Esophagus muscularis mucosa (tissue), 4 donors: Measurements from ENCODE around the gene PHKA2. TPM values are rescaled to one million over a fixed set of nuclear protein-coding genes. Genes with fewer than 3 reads are reported as not detected.

Source experiments
- DNase-seq: peaks from one replicate; pipeline ENCODE4 v3.0.0-alpha.2; 2017; ENCODE audit errors: extremely low spot score
- H3K27ac ChIP-seq, 4 donors: fragments of 200-600 bp; sonication (generic); replicated peaks in 1 of 4; 1 replicate in 3 of 4; 2 replicates in 1 of 4; pipeline ENCODE4 v1.5.1; 2016 to 2019; ENCODE audit warnings: mild to moderate bottlenecking in 1 of 4
- H3K27me3 ChIP-seq, 4 donors: fragments of 200-600 bp; sonication (generic); one replicate each; pipeline versions ENCODE4 v1.5.1 to v1.6.0; 2016 to 2019
- H3K36me3 ChIP-seq, 4 donors: fragments of 200-600 bp; sonication (generic); one replicate each; pipeline ENCODE4 v1.5.1; 2016 to 2019
- H3K4me1 ChIP-seq, 4 donors: fragments of 200-600 bp; sonication (generic); one replicate each; pipeline ENCODE4 v1.5.1; 2016 to 2019
- H3K4me3 ChIP-seq, 4 donors: fragments of 200-600 bp; sonication (generic); 1 replicate in 2 of 4; 2 replicates in 2 of 4; pipeline ENCODE4 v1.5.1; 2016 to 2019; ENCODE audit warnings: mild to moderate bottlenecking in 4 of 4, moderate library complexity in 1 of 4
- H3K9me3 ChIP-seq, 4 donors: fragments of 200-600 bp; sonication (generic); 1 replicate in 3 of 4; 2 replicates in 1 of 4; pipeline ENCODE4 v1.5.1; 2016 to 2019
- CTCF ChIP-seq, 3 experiments: fragments of 200-600 bp in 2 of 3; fragments of 450-650 bp in 1 of 3; sonication (generic) in 2 of 3; IDR thresholded peaks; one replicate each; pipeline ENCODE4 v1.5.1; 2017 to 2019; ENCODE audit warnings: antibody characterized with exemption in 3 of 3, mild to moderate bottlenecking in 2 of 3, moderate library complexity in 1 of 3
- EP300 ChIP-seq: sonication (generic); formaldehyde crosslinking; IDR thresholded peaks from one replicate; pipeline ENCODE4 v1.6.1; 2017; ENCODE audit warnings: antibody characterized with exemption
- POLR2A ChIP-seq: fragments of 450-650 bp; IDR thresholded peaks from one replicate; pipeline ENCODE4 v1.6.1; 2017; ENCODE audit warnings: antibody characterized with exemption, moderate library complexity, mild to moderate bottlenecking, low read depth
- POLR2AphosphoS5 ChIP-seq, 2 donors: sonication (generic); formaldehyde crosslinking; IDR thresholded peaks; one replicate each; pipeline ENCODE4 v1.6.1; 2017; ENCODE audit warnings: antibody characterized with exemption in 2 of 2
- WGBS: methylation state at CpG from one replicate; pipeline ENCODE4 v1.1.5; 2018; 5-methylcytosine and 5-hydroxymethylcytosine counted together
- intact Hi-C: fragments of 100-400 bp; cut with DNase I; formaldehyde crosslinking; loops from one replicate; pipeline ENCODE4 v1.15.1; 2023
- total RNA-seq, 4 donors: library from RNA; depleted of rRNA; stranded (reverse); fragments of >200 nt; gene quantifications; one replicate each; pipeline versions ENCODE4 v1.1.0 to v1.2.1, GENCODE V29; 2016

The PHKA2 gene
- total RNA-seq, 4 donors from 2014 or later = 9.8 to 20.7 (median 15.4) TPM

GRCh38 chrX:18886005-18886343 is 97.9 kb downstream of the PHKA2 start:
- Histone ChIP-seq H3K27ac (peak overlapping the region; percentile 75 to 80 (median 77)), H3K4me1 (peaks cover 11 to 27% (median 25%) of the 10 kb centered on the region in 4 donors), H3K9me3 (no peaks in the 10 kb centered on the region), H3K27me3 (no peaks in the 10 kb centered on the region), H3K36me3 (no peaks in the 10 kb centered on the region), H3K4me3 (peak overlapping the region; percentile 44 to 52 (median 46))
- intact Hi-C loops = loop anchor here (5.0 kb wide), 1 partner anchor 209 kb away; no protein-coding TSS in a partner anchor
- DNase-seq = no peak
- 62% methylated on average over 12 of the region's 12 CpGs for WGBS
- TF ChIP-seq CTCF (IDR thresholded peaks at IDR 0.05) (no peak), EP300 (no peak), POLR2AphosphoS5 (IDR thresholded peaks at IDR 0.05) (no peak), POLR2A (no peak)

GRCh38 chrX:18885328-18886004 is 98.4 kb downstream of the PHKA2 start:
- Histone ChIP-seq H3K4me1 (peaks cover 11 to 27% (median 25%) of the 10 kb centered on the region in 4 donors), H3K27ac (peak overlapping the region; percentile 75 to 80 (median 77)), H3K27me3 (no peaks in the 10 kb centered on the region), H3K36me3 (no peaks in the 10 kb centered on the region), H3K4me3 (peak overlapping the region; percentile 44 to 52 (median 46)), H3K9me3 (no peaks in the 10 kb centered on the region)
- TF ChIP-seq CTCF (IDR thresholded peaks at IDR 0.05) (peak in 1 of 3 experiments; percentile 12), POLR2AphosphoS5 (IDR thresholded peaks at IDR 0.05) (no peak)
- 48% methylated on average over 8 of the region's 8 CpGs for WGBS
- no peak for DNase-seq
- intact Hi-C loops = loop anchor here (5.0 kb wide), 1 partner anchor 208 kb away; no protein-coding TSS in a partner anchor

GRCh38 chrX:18884916-18885315 is 99.0 kb downstream of the PHKA2 start:
- TF ChIP-seq POLR2A (no peak), CTCF (IDR thresholded peaks at IDR 0.05) (no peak), EP300 (no peak), POLR2AphosphoS5 (IDR thresholded peaks at IDR 0.05) (no peak)
- Histone ChIP-seq H3K27me3 (no peaks in the 10 kb centered on the region), H3K36me3 (no peaks in the 10 kb centered on the region), H3K4me3 (no peak overlapping the region), H3K9me3 (no peaks in the 10 kb centered on the region), H3K4me1 (peaks cover 11 to 27% (median 25%) of the 10 kb centered on the region in 4 donors), H3K27ac (no peak overlapping the region)
- no peak for DNase-seq
- intact Hi-C loops = loop anchor here (5.0 kb wide), 1 partner anchor 208 kb away; no protein-coding TSS in a partner anchor
- WGBS = 82% methylated on average over 4 of the region's 4 CpGs

- Histone ChIP-seq H3K4me1 (peaks cover 11 to 27% (median 25%) of the 10 kb centered on the region in 4 donors), H3K9me3 (no peaks in the 10 kb centered on the region), H3K27ac (no peak overlapping the region), H3K4me3 (no peak overlapping the region), H3K36me3 (no peaks in the 10 kb centered on the region), H3K27me3 (no peaks in the 10 kb centered on the region)
- no peak for TF ChIP-seq POLR2A
- TF ChIP-seq CTCF (IDR thresholded peaks at IDR 0.05) = no peak
- TF ChIP-seq EP300 = no peak
- no peak for TF ChIP-seq POLR2AphosphoS5 (IDR thresholded peaks at IDR 0.05)
- 79% methylated on average over 14 of the region's 16 CpGs for WGBS
- intact Hi-C loops = no loop called here
- DNase-seq = no peak
These were observed 99.8 kb downstream of the PHKA2 start for GRCh38 chrX:18883961-18884765.
